HEK293 (cell line): ENCODE data around the gene TADA1.

Experiments
- CTCF ChIA-PET: fragments of 350-600 bp; formaldehyde crosslinking; extraction: SDS; loops from one replicate; lab custom pipeline; 2021; ENCODE audit warnings: antibody characterized with exemption; lab: Yijun Ruan, JAX
- POLR2A ChIA-PET: fragments of 300-600 bp; formaldehyde crosslinking; extraction: SDS; loops from one replicate; lab custom pipeline; 2020; ENCODE audit warnings: antibody characterized with exemption, inconsistent platforms; lab: Yijun Ruan, JAX
- H3K27ac ChIP-seq: fragments of 200-500 bp; sonication (Bioruptor generic); 2 replicates; pipeline ENCODE4 v1.5.1; 2014; ENCODE audit warnings: low read depth, low read length, control low read depth, inconsistent platforms; ENCODE audit errors: extremely low read depth
- H3K36me3 ChIP-seq, 2 experiments: fragments of 200-500 bp in 1 of 2; sonication (Bioruptor generic) in 1 of 2; 1 replicate in 1 of 2; 2 replicates in 1 of 2; pipeline ENCODE4 v1.5.1; 2014 to 2017; ENCODE audit warnings: inconsistent platforms in 2 of 2, low read length in 2 of 2; ENCODE audit not compliant: control insufficient read depth in 2 of 2, insufficient read depth in 1 of 2
- H3K4me1 ChIP-seq: fragments of 200-500 bp; sonication (Bioruptor generic); 2 replicates; pipeline ENCODE4 v1.5.1; 2014; ENCODE audit warnings: mild to moderate bottlenecking, low read length, inconsistent platforms; ENCODE audit not compliant: control insufficient read depth, insufficient read depth
- H3K4me3 ChIP-seq: 2 replicates; pipeline ENCODE4 v1.5.1; 2011; ENCODE audit warnings: low read depth, mild to moderate bottlenecking, control low read depth, low read length, moderate library complexity
- H3K9me3 ChIP-seq: fragments of 200-500 bp; sonication (Bioruptor generic); 2 replicates; pipeline ENCODE4 v1.5.1; 2014; ENCODE audit warnings: low read depth, low read length, inconsistent platforms; ENCODE audit not compliant: control insufficient read depth, insufficient read depth
- HIC1 ChIP-seq: fragments of 450-650 bp; formaldehyde crosslinking; IDR thresholded peaks from 2 replicates; pipeline ENCODE4 v1.5.1; 2016; ENCODE audit warnings: missing biosample characterization, missing genetic modification characterization
- IKZF3 ChIP-seq: fragments of 450-650 bp; IDR thresholded peaks from 2 replicates; pipeline ENCODE4 v1.5.0; 2018; ENCODE audit warnings: missing biosample characterization, mild to moderate bottlenecking, missing genetic modification characterization, moderate library complexity
- KLF7 ChIP-seq: fragments of 450-650 bp; formaldehyde crosslinking; IDR thresholded peaks from 2 replicates; pipeline ENCODE4 v1.5.1; 2016; ENCODE audit warnings: missing biosample characterization, missing genetic modification characterization, borderline replicate concordance
- KLF9 ChIP-seq: fragments of 450-650 bp; formaldehyde crosslinking; IDR thresholded peaks from 2 replicates; pipeline ENCODE4 v1.5.1; 2016; ENCODE audit warnings: missing biosample characterization, missing genetic modification characterization, low read depth
- OSR2 ChIP-seq: fragments of 450-650 bp; formaldehyde crosslinking; IDR thresholded peaks from 2 replicates; pipeline ENCODE4 v1.5.1; 2016; ENCODE audit warnings: missing biosample characterization, missing genetic modification characterization
- PRDM1 ChIP-seq: fragments of 450-650 bp; formaldehyde crosslinking; IDR thresholded peaks from 2 replicates; pipeline ENCODE4; 2016; ENCODE audit warnings: missing biosample characterization, missing genetic modification characterization
- PRDM10 ChIP-seq: fragments of 450-650 bp; formaldehyde crosslinking; IDR thresholded peaks from 2 replicates; pipeline ENCODE4 v1.5.1; 2016; ENCODE audit warnings: missing biosample characterization, missing genetic modification characterization
- REST ChIP-seq: fragments of 450-650 bp; formaldehyde crosslinking; IDR thresholded peaks from 2 replicates; pipeline ENCODE4 v1.5.1; 2016; ENCODE audit warnings: missing biosample characterization, missing genetic modification characterization
- TRIM28 ChIP-seq: IDR thresholded peaks from 2 replicates; pipeline ENCODE4 v1.6.1; 2011; ENCODE audit warnings: low read length, control low read depth, borderline replicate concordance
- ZBTB20 ChIP-seq: fragments of 450-650 bp; formaldehyde crosslinking; IDR thresholded peaks from 2 replicates; pipeline ENCODE4 v1.5.1; 2016; ENCODE audit warnings: missing biosample characterization, missing genetic modification characterization
- ZFP69B ChIP-seq: fragments of 450-650 bp; formaldehyde crosslinking; IDR thresholded peaks from 2 replicates; pipeline ENCODE4 v1.5.1; 2016; ENCODE audit warnings: missing biosample characterization, missing genetic modification characterization
- ZNF132 ChIP-seq: fragments of 450-650 bp; formaldehyde crosslinking; IDR thresholded peaks from 2 replicates; pipeline ENCODE4 v1.5.1; 2017; ENCODE audit warnings: missing biosample characterization, missing genetic modification characterization, borderline replicate concordance
- ZNF24 ChIP-seq: fragments of 450-650 bp; formaldehyde crosslinking; IDR thresholded peaks from 2 replicates; pipeline ENCODE4 v1.5.1; 2016; ENCODE audit warnings: missing biosample characterization, missing genetic modification characterization
- ZNF302 ChIP-seq: fragments of 450-650 bp; formaldehyde crosslinking; IDR thresholded peaks from 2 replicates; pipeline ENCODE4 v1.5.1; 2016; ENCODE audit warnings: missing biosample characterization, missing genetic modification characterization, low read depth
- ZNF585B ChIP-seq: fragments of 450-650 bp; formaldehyde crosslinking; IDR thresholded peaks from 2 replicates; pipeline ENCODE4 v1.5.1; 2016; ENCODE audit warnings: missing biosample characterization, missing genetic modification characterization
- ZNF600 ChIP-seq: fragments of 450-650 bp; formaldehyde crosslinking; IDR thresholded peaks from 2 replicates; pipeline ENCODE4 v1.5.1; 2016; ENCODE audit warnings: missing biosample characterization, missing genetic modification characterization
- ZNF626 ChIP-seq: fragments of 450-650 bp; sonication (Bioruptor Pico); formaldehyde crosslinking; IDR thresholded peaks from 2 replicates; pipeline ENCODE4 v1.5.1; 2018; ENCODE audit warnings: missing biosample characterization, missing genetic modification characterization, inconsistent platforms
- ZNF692 ChIP-seq: fragments of 450-650 bp; formaldehyde crosslinking; IDR thresholded peaks from 2 replicates; pipeline ENCODE4 v1.5.1; 2016; ENCODE audit warnings: missing biosample characterization, missing genetic modification characterization
- ZNF701 ChIP-seq: fragments of 450-650 bp; formaldehyde crosslinking; IDR thresholded peaks from 2 replicates; pipeline ENCODE4 v1.5.1; 2016; ENCODE audit warnings: missing biosample characterization, missing genetic modification characterization
- ZNF76 ChIP-seq: fragments of 450-650 bp; formaldehyde crosslinking; IDR thresholded peaks from 2 replicates; pipeline ENCODE4; 2016; ENCODE audit warnings: low read depth, missing biosample characterization, missing genetic modification characterization, borderline replicate concordance
- ZSCAN30 ChIP-seq: fragments of 450-650 bp; IDR thresholded peaks from 2 replicates; pipeline ENCODE4 v1.5.1; 2018; ENCODE audit warnings: missing biosample characterization, mild to moderate bottlenecking, missing genetic modification characterization, moderate library complexity

TADA1 gene

GRCh38 chr1:166840309-166841274, 35.5 kb downstream of the TADA1 start:
- Histone ChIP-seq H3K36me3 (peaks cover 17 to 50% of the 10 kb centered on the region in 2 experiments), H3K4me1 (no peaks in the 10 kb centered on the region), H3K27ac (peak overlapping the region; percentile 69; the same call in 1 of the 2 replicates), H3K4me3 (peak overlapping the region; percentile 62), H3K9me3 (no peaks in the 10 kb centered on the region)
- no peak for TF ChIP-seq TRIM28
- TF ChIP-seq ZNF701 (tag by site-specific recombination), result no peak
- TF ChIP-seq REST, result no peak
- no peak for TF ChIP-seq ZNF585B (tag by site-specific recombination)
- no peak for TF ChIP-seq ZNF302 (tag by site-specific recombination)
- TF ChIP-seq ZBTB20, result peak; percentile 0; the same call in 1 of the 2 replicates
- TF ChIP-seq ZNF76 (tag by site-specific recombination), result no peak
- no peak for TF ChIP-seq ZNF600 (tag by site-specific recombination)
- no peak for TF ChIP-seq HIC1 (tag by site-specific recombination)
- peak; percentile 48; the same call in 1 of the 2 replicates for TF ChIP-seq ZNF692
- peak; percentile 23; the same call in 1 of the 2 replicates for TF ChIP-seq ZFP69B
- no peak for TF ChIP-seq KLF7 (tag by site-specific recombination)
- no peak for TF ChIP-seq ZNF24
- no peak for TF ChIP-seq ZNF132 (tag by site-specific recombination)
- TF ChIP-seq PRDM1, result peak; percentile 51; the same call in 1 of the 2 replicates
- POLR2A ChIA-PET, result interaction anchor here (2.1 kb wide), 1 partner anchor 35 kb away, joined by 6 read pairs; the partner anchor contains the start of gene TADA1
- CTCF ChIA-PET, result interaction anchor here (1.3 kb wide), 1 partner anchor 217 kb away, joined by 3 read pairs; no protein-coding TSS in a partner anchor

- ChIA-PET CTCF (interaction anchor here (1.0 kb wide), 1 partner anchor 14 kb away, joined by 3 read pairs; no protein-coding TSS in a partner anchor), POLR2A (interaction anchor here (0.6 to 1.6 kb wide), 11 partner anchors 11 to 714 kb away, joined by 3 to 21 read pairs (median 4); partner anchors contain the start of genes POU2F1 and TADA1)
- no peaks in the 10 kb centered on the region for H3K9me3 ChIP-seq
- peak overlapping the region; percentile 69 for H3K27ac ChIP-seq
- peaks cover 12 to 41% of the 10 kb centered on the region in 2 experiments for H3K36me3 ChIP-seq
- H3K4me1 ChIP-seq, result no peaks in the 10 kb centered on the region
- H3K4me3 ChIP-seq, result peak overlapping the region; percentile 62
- TF ChIP-seq IKZF3 (0 out of 2 replicates have a peak, but pooled peaks have one; percentile 30), ZSCAN30 (tag by site-specific recombination) (no peak), PRDM10 (tag by site-specific recombination) (peak; percentile 34; the same call in 1 of the 2 replicates), ZNF626 (tag by site-specific recombination) (no peak), KLF9 (tag by site-specific recombination) (peak; percentile 33; the same call in 1 of the 2 replicates), OSR2 (tag by site-specific recombination) (no peak)
Observed at GRCh38 chr1:166839600-166840308, 36.3 kb downstream of the TADA1 start.
